GM12878 (cell line): ENCODE measurements around the gene KCNN1. TPM values are rescaled to one million over a fixed set of nuclear protein-coding genes. Genes with fewer than 3 reads are reported as not detected.

Experiments
- ATAC-seq: fragments of 200-7000 bp; cut with Tn5 transposase; 3 replicates; pipeline ENCODE4 v1.9.1; 2020; ENCODE audit warnings: mild to moderate bottlenecking, moderate library complexity
- BruUV-seq: library from RNA; stranded (reverse); fragments of 400-500 nt; replicated peaks from 2 replicates; lab custom pipeline; 2021; lab: Mats Ljungman, UMichigan
- CTCF ChIA-PET: fragments of 300-600 bp; sonication (Branson Sonifier 250); formaldehyde crosslinking; extraction: SDS; loops from one replicate; lab custom pipeline; 2021; ENCODE audit warnings: inconsistent platforms; lab: Yijun Ruan, JAX
- POLR2A ChIA-PET: fragments of 350-600 bp; formaldehyde crosslinking; extraction: SDS; loops from one replicate; lab custom pipeline; 2021; ENCODE audit warnings: inconsistent platforms; lab: Charles Lee
- RAD21 ChIA-PET: fragments of 300-600 bp; sonication (Branson Sonifier 250); formaldehyde crosslinking; loops from one replicate; lab custom pipeline; 2023; ENCODE audit warnings: antibody characterized with exemption; ENCODE audit not compliant: unreplicated experiment; lab: Charles Lee
- SMC1A ChIA-PET: fragments of 300-600 bp; sonication (Branson Sonifier 250); formaldehyde crosslinking; loops from one replicate; lab custom pipeline; 2023; ENCODE audit not compliant: unreplicated experiment, uncharacterized antibody; lab: Charles Lee
- DNase-seq: peaks from one replicate; pipeline ENCODE4 v3.0.0-alpha.2; 2011; ENCODE audit warnings: low read depth, low spot score
- FAIRE-seq: peaks from 3 replicates; lab custom pipeline; 2011; peaks lifted over from hg19 to GRCh38; lab: Jason Lieb, UNC
- H2AFZ ChIP-seq: 2 replicates; pipeline ENCODE4 v1.6.0; 2011; ENCODE audit warnings: low read depth, low read length, control low read depth; ENCODE audit not compliant: control insufficient read depth
- H3K27ac ChIP-seq: 2 replicates; pipeline ENCODE4 v1.5.1; 2011; ENCODE audit warnings: control low read depth; ENCODE audit not compliant: control insufficient read depth, insufficient read depth
- H3K27me3 ChIP-seq, 2 experiments: replicated peaks in 1 of 2; 2 replicates each; pipeline versions ENCODE4 v1.6.0 to v1.6.1; 2011; ENCODE audit warnings: low read length in 1 of 2; ENCODE audit not compliant: control insufficient read depth in 2 of 2, insufficient read depth in 2 of 2
- H3K36me3 ChIP-seq, 2 experiments: 2 replicates each; pipeline ENCODE4 v1.5.1; 2011; ENCODE audit warnings: low read length in 1 of 2; ENCODE audit not compliant: control insufficient read depth in 2 of 2, insufficient read depth in 2 of 2
- H3K4me1 ChIP-seq: 2 replicates; pipeline ENCODE4 v1.6.1; 2011; ENCODE audit warnings: mild to moderate bottlenecking, low read length, moderate library complexity, mixed read lengths; ENCODE audit not compliant: control insufficient read depth, insufficient read depth
- H3K4me2 ChIP-seq: 2 replicates; pipeline ENCODE4 v1.6.0; 2011; ENCODE audit warnings: control low read depth; ENCODE audit not compliant: control insufficient read depth, insufficient read depth
- H3K4me3 ChIP-seq: fragments of 200-600 bp; sonication (generic); 2 replicates; pipeline ENCODE4 v1.5.1; 2016
- H3K79me2 ChIP-seq: 2 replicates; pipeline ENCODE4 v1.6.0; 2011; ENCODE audit warnings: low read length; ENCODE audit not compliant: control insufficient read depth, insufficient read depth
- H3K9ac ChIP-seq: 2 replicates; pipeline ENCODE4 v1.8.0; 2011; ENCODE audit warnings: low read length, control low read depth, mixed read lengths; ENCODE audit not compliant: control insufficient read depth, insufficient read depth
- H3K9me3 ChIP-seq: replicated peaks from 3 replicates; pipeline ENCODE4 v1.5.1; 2011; ENCODE audit warnings: mild to moderate bottlenecking, low read length; ENCODE audit not compliant: control insufficient read depth, insufficient read depth
- H4K20me1 ChIP-seq: 2 replicates; pipeline ENCODE4 v1.6.0; 2011; ENCODE audit not compliant: control insufficient read depth, insufficient read depth
- ASH2L ChIP-seq: fragments of 300-600, 200-600 bp; sonication (generic); IDR thresholded peaks from 2 replicates; pipeline ENCODE4 v1.6.1; 2017; ENCODE audit warnings: low read depth, mild to moderate bottlenecking, borderline replicate concordance
- BHLHE40 ChIP-seq, 2 experiments: fragments of 450-650 bp in 1 of 2; IDR thresholded peaks; 2 replicates each; pipeline ENCODE4 v1.6.1; 2011 to 2017; ENCODE audit warnings: low read depth in 2 of 2, borderline replicate concordance in 1 of 2, improper control_type of control experiment in 1 of 2, low read length in 1 of 2, mild to moderate bottlenecking in 1 of 2
- CREM ChIP-seq: IDR thresholded peaks from 2 replicates; pipeline ENCODE4 v1.6.1; 2014; ENCODE audit warnings: antibody characterized with exemption, low read depth
- EP300 ChIP-seq, 2 experiments: fragments of 150-350 bp in 1 of 2; IDR thresholded peaks; 2 replicates each; pipeline ENCODE4 v1.6.1; 2011 to 2012; ENCODE audit warnings: low read depth in 2 of 2, low read length in 2 of 2, borderline replicate concordance in 1 of 2, improper control_type of control experiment in 1 of 2, inconsistent platforms in 1 of 2; ENCODE audit not compliant: control insufficient read depth in 1 of 2
- ETV6 ChIP-seq, 2 experiments: fragments of 450-650 bp in 1 of 2; IDR thresholded peaks in 1 of 2; conservative IDR thresholded peaks in 1 of 2; 2 replicates each; pipeline ENCODE4 v1.6.1; 2014; ENCODE audit warnings: antibody characterized with exemption in 1 of 2, borderline replicate concordance in 1 of 2, low read depth in 1 of 2, mild to moderate bottlenecking in 1 of 2, moderate library complexity in 1 of 2
- IKZF2 ChIP-seq, 2 experiments: fragments of 450-650 bp; IDR thresholded peaks; 2 replicates each; pipeline ENCODE4 v1.6.1; 2017; ENCODE audit warnings: mild to moderate bottlenecking in 2 of 2, moderate library complexity in 2 of 2
- IRF4 ChIP-seq: IDR thresholded peaks from 2 replicates; pipeline ENCODE4 v1.6.1; 2011; ENCODE audit warnings: low read depth, low read length
- LARP7 ChIP-seq: fragments of 450-650 bp; IDR thresholded peaks from 2 replicates; pipeline ENCODE4 v1.6.1; 2017; ENCODE audit warnings: mild to moderate bottlenecking
- MTA3 ChIP-seq: IDR thresholded peaks from 2 replicates; pipeline ENCODE4 v1.6.1; 2012; ENCODE audit warnings: low read length, inconsistent platforms, borderline replicate concordance
- NR2C1 ChIP-seq: fragments of 450-650 bp; IDR thresholded peaks from 2 replicates; pipeline ENCODE4 v1.6.1; 2017; ENCODE audit warnings: antibody characterized with exemption, mild to moderate bottlenecking, moderate library complexity
- RB1 ChIP-seq: fragments of 450-650 bp; formaldehyde crosslinking; IDR thresholded peaks from 2 replicates; pipeline ENCODE4 v1.6.1; 2017; ENCODE audit warnings: mild to moderate bottlenecking, borderline replicate concordance
- SMARCA5 ChIP-seq: fragments of 450-650 bp; IDR thresholded peaks from 2 replicates; pipeline ENCODE4 v1.6.1; 2017; ENCODE audit warnings: mild to moderate bottlenecking
- SMC3 ChIP-seq: IDR thresholded peaks from 2 replicates; pipeline ENCODE4 v1.6.1; 2011; ENCODE audit warnings: low read length, improper control_type of control experiment, borderline replicate concordance
- SRF ChIP-seq, 2 experiments: IDR thresholded peaks; 2 replicates each; pipeline ENCODE4 v1.6.1; 2011; ENCODE audit warnings: low read depth in 2 of 2, low read length in 2 of 2, mild to moderate bottlenecking in 1 of 2, moderate library complexity in 1 of 2
- TARDBP ChIP-seq: IDR thresholded peaks from 2 replicates; pipeline ENCODE4 v1.6.1; 2016; ENCODE audit warnings: borderline replicate concordance
- TCF12 ChIP-seq: IDR thresholded peaks from 2 replicates; pipeline ENCODE4 v1.6.1; 2011; ENCODE audit warnings: low read depth, mild to moderate bottlenecking, low read length
- TCF7 ChIP-seq: IDR thresholded peaks from 2 replicates; pipeline ENCODE4 v1.6.1; 2014; ENCODE audit warnings: antibody characterized with exemption, borderline replicate concordance
- WRNIP1 ChIP-seq: IDR thresholded peaks from 2 replicates; pipeline ENCODE4 v1.6.1; 2011; ENCODE audit warnings: low read depth, low read length, improper control_type of control experiment, borderline replicate concordance
- ZNF24 ChIP-seq: fragments of 450-650 bp; IDR thresholded peaks from 2 replicates; pipeline ENCODE4 v1.6.1; 2017; ENCODE audit warnings: antibody characterized with exemption, mild to moderate bottlenecking
- ZNF274 ChIP-seq: IDR thresholded peaks from one replicate; pipeline ENCODE4 v1.8.0; 2011; ENCODE audit not compliant: insufficient read length, insufficient read depth
- ZZZ3 ChIP-seq: IDR thresholded peaks from 2 replicates; pipeline ENCODE4 v1.6.1; 2011; ENCODE audit warnings: low read depth; ENCODE audit not compliant: control insufficient read depth, insufficient read length
- WGBS: methylation state at CpG from one replicate; pipeline ENCODE4 v1.1.6; 2016; ENCODE audit warnings: low lambda C conversion rate; ENCODE audit not compliant: insufficient replicate concordance, insufficient coverage; ENCODE audit errors: missing lambda C conversion rate; 5-methylcytosine and 5-hydroxymethylcytosine counted together
- in situ Hi-C: fragments of 300-500 bp; cut with MboI; formaldehyde crosslinking; loops from 9 replicates; pipeline ENCODE4 v1.14.3; 2018; ENCODE audit warnings: mixed read lengths
- intact Hi-C: fragments of 100-400 bp; cut with micrococcal nuclease; formaldehyde crosslinking; loops from one replicate; pipeline ENCODE4 v1.14.2; 2022; ENCODE audit not compliant: unreplicated experiment
- polyA plus RNA-seq, 11 experiments: library from polyadenylated mRNA; depleted of rRNA in 4 of 11; unstranded in 6 of 11; stranded (reverse) in 5 of 11; fragments of >200 nt; fragmentation: Nextera tagmentation in 4 of 11; fragmentation: Illumina TruSeq in 1 of 11; extraction: Ambion mirVana in 4 of 11; extraction: Trizol in 1 of 11; gene quantifications; 1 replicate in 1 of 11; 2 replicates in 10 of 11; pipeline versions ENCODE4 v1.2.1 to v1.2.3, GENCODE V29; 2011 to 2016; ENCODE audit warnings: inconsistent platforms in 2 of 11, missing spikeins in 2 of 11, low read depth in 1 of 11
- total RNA-seq, 4 experiments: library from RNA; depleted of rRNA in 3 of 4; stranded (reverse); fragments of >200 nt in 3 of 4; fragmentation: Illumina TruSeq in 1 of 4; extraction: Trizol in 1 of 4; gene quantifications; 2 replicates each; pipeline versions ENCODE4 v1.2.1 to v1.2.3, GENCODE V29; 2013 to 2021
- TF ChIP-seq, protein P1 (sequence below): fragments of 450-650 bp; IDR thresholded peaks from 2 replicates; pipeline ENCODE4 v1.6.1; 2018; ENCODE audit warnings: borderline replicate concordance, mild to moderate bottlenecking; ENCODE audit not compliant: partially characterized antibody

The KCNN1 gene
- total and polyA plus RNA-seq, 10 of the 15 experiments (the other 5 are each of a cell fraction or from before 2014, with no cell fraction given), result 0.02 to 0.95 (median 0.16) TPM; not detected in 1

DNA sequence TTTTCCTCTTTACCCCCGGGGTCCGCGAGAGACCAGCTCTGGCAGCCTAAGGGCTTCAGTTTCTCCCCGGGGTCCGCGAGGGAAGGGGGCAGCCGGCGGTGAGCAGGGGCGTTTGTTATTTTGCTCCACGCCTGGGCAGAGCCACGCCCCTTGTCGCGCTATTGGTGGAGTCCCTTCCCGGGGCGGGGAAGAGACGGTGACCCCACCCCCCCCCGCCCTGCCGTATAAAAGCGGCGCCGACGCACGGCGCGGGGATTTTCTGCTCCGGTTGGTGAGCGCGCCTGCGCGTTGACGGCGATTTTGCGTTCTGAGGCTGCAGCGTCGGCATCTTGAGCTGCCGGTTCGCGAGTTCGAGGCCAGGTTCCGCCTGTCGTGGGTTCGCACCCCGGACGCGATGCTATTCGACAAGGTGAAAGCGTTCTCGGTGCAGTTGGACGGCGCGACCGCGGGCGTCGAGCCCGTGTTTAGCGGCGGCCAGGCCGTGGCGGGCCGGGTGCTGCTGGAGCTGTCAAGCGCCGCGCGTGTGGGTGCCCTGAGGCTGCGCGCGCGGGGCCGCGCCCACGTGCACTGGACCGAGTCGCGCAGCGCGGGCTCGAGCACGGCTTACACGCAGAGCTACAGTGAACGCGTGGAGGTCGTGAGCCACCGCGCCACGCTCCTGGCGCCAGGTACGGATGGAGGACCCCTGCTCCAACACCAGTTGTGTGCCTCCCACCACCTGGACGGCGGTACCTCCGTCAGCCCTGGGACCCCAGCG is 41.2 kb downstream of the KCNN1 start, which contains the start of gene ARRDC2:
TSS of gene ARRDC2 (plus strand) at position 254 of the 757 bp plus-strand sequence. CDS start at position 395, 141 bp downstream.
- ATAC-seq (peak; percentile 90), DNase-seq (no peak), FAIRE-seq (peak; percentile 96)
- Histone ChIP-seq H3K79me2 (no peaks in the 10 kb centered on the region), H3K4me1 (peaks cover 18% of the 10 kb centered on the region), H3K4me2 (peak within 1 kb of the TSS; percentile 75), H3K27ac (no peak within 1 kb of the TSS), H2AFZ (no peak within 1 kb of the TSS), H3K9ac (peak within 1 kb of the TSS; percentile 63; the same call in 1 of the 2 replicates), H3K27me3 (no peaks in the 10 kb centered on the region), H4K20me1 (no peaks in the 10 kb centered on the region), H3K36me3 (peaks cover 7 to 9% of the 10 kb centered on the region in 2 experiments), H3K9me3 (no peaks in the 10 kb centered on the region), H3K4me3 (peak within 1 kb of the TSS; percentile 57)
- ChIA-PET SMC1A (interaction anchor here (0.6 to 2.0 kb wide), 10 partner anchors 16 to 217 kb away, joined by 3 to 21 read pairs (median 4); no protein-coding TSS in a partner anchor), RAD21 (interaction anchor here (0.6 to 1.7 kb wide), 10 partner anchors 14 to 160 kb away, joined by 3 to 7 read pairs (median 5); no protein-coding TSS in a partner anchor), CTCF (interaction anchor here (0.7 to 3.7 kb wide), 9 partner anchors 12 to 243 kb away, joined by 3 to 81 read pairs (median 4); partner anchors contain the start of gene PIK3R2), POLR2A (interaction anchor here (0.6 to 1.4 kb wide), 3 partner anchors 54 to 166 kb away, joined by 3 to 7 read pairs (median 3); no protein-coding TSS in a partner anchor)
- intact Hi-C loops, result loop anchor here (1.0 to 2.0 kb wide), 3 partner anchors 50 to 161 kb away; no protein-coding TSS in a partner anchor
- BruUV-seq, result no TSS peak
- WGBS, result 7% methylated on average over 58 of the region's 92 CpGs
- in situ Hi-C loops, result no loop called here
- no peak for TF ChIP-seq WRNIP1
- no peak for TF ChIP-seq NR2C1
- TF ChIP-seq RB1, result 0 out of 2 replicates have a peak, but pooled peaks have one; percentile 15
- TF ChIP-seq MTA3, result no peak
- TF ChIP-seq IRF4, result no peak
- TF ChIP-seq ETV6 (conservative IDR thresholded peaks at IDR 0.05 in 1 of 2, IDR thresholded peaks at IDR 0.05 in 1 of 2; ENCODE audit: borderline replicate concordance in 1 of 2, low read depth in 1 of 2), result no peak
- TF ChIP-seq ZNF24, result peak; percentile 61
- peak; percentile 89 for TF ChIP-seq SMARCA5
- TF ChIP-seq, protein P1, sequence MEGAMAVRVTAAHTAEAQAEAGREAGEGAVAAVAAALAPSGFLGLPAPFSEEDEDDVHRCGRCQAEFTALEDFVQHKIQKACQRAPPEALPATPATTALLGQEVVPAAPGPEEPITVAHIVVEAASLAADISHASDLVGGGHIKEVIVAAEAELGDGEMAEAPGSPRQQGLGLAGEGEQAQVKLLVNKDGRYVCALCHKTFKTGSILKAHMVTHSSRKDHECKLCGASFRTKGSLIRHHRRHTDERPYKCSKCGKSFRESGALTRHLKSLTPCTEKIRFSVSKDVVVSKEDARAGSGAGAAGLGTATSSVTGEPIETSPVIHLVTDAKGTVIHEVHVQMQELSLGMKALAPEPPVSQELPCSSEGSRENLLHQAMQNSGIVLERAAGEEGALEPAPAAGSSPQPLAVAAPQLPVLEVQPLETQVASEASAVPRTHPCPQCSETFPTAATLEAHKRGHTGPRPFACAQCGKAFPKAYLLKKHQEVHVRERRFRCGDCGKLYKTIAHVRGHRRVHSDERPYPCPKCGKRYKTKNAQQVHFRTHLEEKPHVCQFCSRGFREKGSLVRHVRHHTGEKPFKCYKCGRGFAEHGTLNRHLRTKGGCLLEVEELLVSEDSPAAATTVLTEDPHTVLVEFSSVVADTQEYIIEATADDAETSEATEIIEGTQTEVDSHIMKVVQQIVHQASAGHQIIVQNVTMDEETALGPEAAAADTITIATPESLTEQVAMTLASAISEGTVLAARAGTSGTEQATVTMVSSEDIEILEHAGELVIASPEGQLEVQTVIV, result no peak
- no peak for TF ChIP-seq SMC3
- TF ChIP-seq CREM, result peak; percentile 72; the same call in 1 of the 2 replicates
- TF ChIP-seq TCF12, result 0 out of 2 replicates have a peak, but pooled peaks have one; percentile 8
- no peak for TF ChIP-seq TARDBP
- TF ChIP-seq ASH2L, result no peak
- TF ChIP-seq ZZZ3, result no peak
- no peak for TF ChIP-seq ZNF274
- TF ChIP-seq BHLHE40 (IDR thresholded peaks at IDR 0.05; ENCODE audit: borderline replicate concordance in 1 of 2, low read depth in 2 of 2, low read length in 1 of 2), result 0 out of 4 replicates have a peak, but pooled peaks of 1 of the 2 experiments have one; percentile 9
- peak; percentile 78; the same call in 1 of the 2 replicates for TF ChIP-seq LARP7
- no peak for TF ChIP-seq SRF (IDR thresholded peaks at IDR 0.05; ENCODE audit: low read depth in 2 of 2, low read length in 2 of 2)
- no peak for TF ChIP-seq TCF7
- no peak for TF ChIP-seq EP300 (IDR thresholded peaks at IDR 0.05; ENCODE audit: borderline replicate concordance in 1 of 2, control insufficient read depth in 1 of 2, low read depth in 2 of 2, low read length in 2 of 2)
- no peak for TF ChIP-seq IKZF2 (IDR thresholded peaks at IDR 0.05)
